Type B pancreatic cell (in vitro differentiated cells): ENCODE data around the gene ADGRL3. TPM values are rescaled to one million over a fixed set of nuclear protein-coding genes. Genes with fewer than 3 reads are reported as not detected.

ENCODE experiments used
- DNase-seq: peaks from one replicate; pipeline ENCODE4 v3.0.0; 2021; ENCODE audit warnings: mixed read lengths; ENCODE audit not compliant: unreplicated experiment; ENCODE audit errors: extremely low spot score
- H3K27ac Mint-ChIP-seq: 2 replicates; pipeline ENCODE4 v1.8.0; 2021; ENCODE audit warnings: mild to moderate bottlenecking, mixed read lengths
- H3K27me3 Mint-ChIP-seq: 2 replicates; pipeline ENCODE4 v1.8.0; 2021; ENCODE audit warnings: mixed read lengths
- H3K36me3 Mint-ChIP-seq: 2 replicates; pipeline ENCODE4 v1.8.0; 2021; ENCODE audit warnings: mixed read lengths
- H3K4me1 Mint-ChIP-seq: one replicate; pipeline ENCODE4 v1.8.0; 2021; ENCODE audit warnings: mixed read lengths; ENCODE audit not compliant: unreplicated experiment
- H3K4me3 Mint-ChIP-seq: 2 replicates; pipeline ENCODE4 v1.8.0; 2021; ENCODE audit warnings: mild to moderate bottlenecking, mixed read lengths
- H3K9me3 Mint-ChIP-seq: 2 replicates; pipeline ENCODE4 v1.8.0; 2021; ENCODE audit warnings: mixed read lengths
- total RNA-seq: library from RNA; stranded (reverse); gene quantifications from 2 replicates; pipeline ENCODE4 v1.2.1, GENCODE V29; 2021; ENCODE audit warnings: low replicate concordance
- TF ChIP-seq, protein P1 (sequence below): fragments of 200-600 bp; sonication (generic); conservative IDR thresholded peaks from 2 replicates; pipeline ENCODE4 v1.5.0; 2021; ENCODE audit warnings: antibody characterized with exemption, mild to moderate bottlenecking

ADGRL3 gene
- total RNA-seq, 1 donor from 2014 or later, result 53.5 TPM

DNA sequence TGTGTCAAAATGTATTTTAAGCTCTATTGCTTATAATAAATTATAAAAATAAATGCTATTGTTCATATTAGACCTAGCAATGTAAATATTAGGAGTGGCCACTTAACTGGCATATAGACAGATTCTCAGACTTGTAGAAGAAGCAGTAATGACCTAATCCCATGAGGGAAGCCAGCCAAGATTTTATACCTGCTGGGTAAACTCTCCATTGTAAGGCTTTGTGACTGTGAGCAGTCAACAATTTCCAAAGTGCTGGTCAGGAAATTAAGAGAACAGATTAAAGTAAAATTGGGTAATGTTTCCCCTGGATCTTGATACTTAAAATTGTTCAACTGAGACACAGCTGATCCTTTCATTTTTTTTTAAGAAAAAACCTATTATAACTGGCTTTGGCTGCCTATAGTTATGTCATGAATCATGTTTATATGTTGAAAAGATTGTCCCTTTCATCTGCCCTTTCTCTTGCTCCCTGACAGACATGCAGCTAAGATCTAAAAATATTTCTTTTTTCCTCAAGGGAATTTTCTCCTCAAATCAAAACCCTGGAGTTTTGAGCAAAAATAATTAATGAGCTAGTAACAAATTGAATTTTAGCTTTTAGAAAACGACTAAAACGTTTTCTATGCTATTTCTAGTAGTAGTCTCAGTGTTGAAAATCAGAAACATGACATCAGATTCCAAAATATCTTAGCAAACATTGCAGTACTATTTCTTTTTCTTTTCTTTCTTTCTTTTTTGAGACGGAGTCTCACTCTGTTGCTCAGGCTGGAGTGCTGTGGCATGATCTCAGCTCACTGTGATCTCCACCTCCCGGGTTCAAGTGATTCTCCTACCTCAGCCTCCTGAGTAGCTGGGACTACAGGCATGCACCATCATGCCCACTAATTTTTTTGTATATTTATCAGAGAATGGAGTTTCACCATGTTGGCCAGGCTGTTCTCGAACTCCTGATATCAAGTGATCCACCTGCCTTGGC, 77.9 kb downstream of the ADGRL3 start:
- TF ChIP-seq, protein P1, sequence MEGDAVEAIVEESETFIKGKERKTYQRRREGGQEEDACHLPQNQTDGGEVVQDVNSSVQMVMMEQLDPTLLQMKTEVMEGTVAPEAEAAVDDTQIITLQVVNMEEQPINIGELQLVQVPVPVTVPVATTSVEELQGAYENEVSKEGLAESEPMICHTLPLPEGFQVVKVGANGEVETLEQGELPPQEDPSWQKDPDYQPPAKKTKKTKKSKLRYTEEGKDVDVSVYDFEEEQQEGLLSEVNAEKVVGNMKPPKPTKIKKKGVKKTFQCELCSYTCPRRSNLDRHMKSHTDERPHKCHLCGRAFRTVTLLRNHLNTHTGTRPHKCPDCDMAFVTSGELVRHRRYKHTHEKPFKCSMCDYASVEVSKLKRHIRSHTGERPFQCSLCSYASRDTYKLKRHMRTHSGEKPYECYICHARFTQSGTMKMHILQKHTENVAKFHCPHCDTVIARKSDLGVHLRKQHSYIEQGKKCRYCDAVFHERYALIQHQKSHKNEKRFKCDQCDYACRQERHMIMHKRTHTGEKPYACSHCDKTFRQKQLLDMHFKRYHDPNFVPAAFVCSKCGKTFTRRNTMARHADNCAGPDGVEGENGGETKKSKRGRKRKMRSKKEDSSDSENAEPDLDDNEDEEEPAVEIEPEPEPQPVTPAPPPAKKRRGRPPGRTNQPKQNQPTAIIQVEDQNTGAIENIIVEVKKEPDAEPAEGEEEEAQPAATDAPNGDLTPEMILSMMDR, result no peak
- Mint-ChIP-seq H3K27me3 (no peaks in the 10 kb centered on the region), H3K9me3 (no peaks in the 10 kb centered on the region), H3K36me3 (no peaks in the 10 kb centered on the region), H3K4me1 (peaks cover 11% of the 10 kb centered on the region), H3K4me3 (no peak overlapping the region), H3K27ac (peak overlapping the region; percentile 27)
- no peak for DNase-seq

DNA sequence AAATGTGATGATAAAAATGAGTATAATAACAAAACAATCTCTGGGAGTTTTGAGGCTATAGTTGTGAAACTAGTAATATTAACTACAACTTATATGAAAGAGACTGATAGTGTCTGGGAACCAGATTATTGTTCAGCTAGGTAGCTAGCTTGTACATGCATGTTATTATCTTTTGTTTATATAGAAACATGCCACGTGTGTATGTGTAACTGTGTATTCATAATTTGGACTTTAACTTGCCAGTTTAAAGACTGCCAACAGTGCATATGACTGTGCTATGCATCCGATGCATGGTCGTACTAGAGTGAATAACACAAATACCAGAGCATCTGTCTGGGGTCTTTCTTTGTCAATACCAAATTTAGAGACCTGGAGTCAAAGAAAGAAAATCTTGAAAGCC, 92.2 kb downstream of the ADGRL3 start:
- Mint-ChIP-seq H3K9me3 (no peaks in the 10 kb centered on the region), H3K36me3 (no peaks in the 10 kb centered on the region), H3K4me3 (no peak overlapping the region), H3K27me3 (no peaks in the 10 kb centered on the region), H3K27ac (no peak overlapping the region), H3K4me1 (peaks cover 23% of the 10 kb centered on the region)
- no peak for DNase-seq
- TF ChIP-seq, protein P1, result no peak

DNA sequence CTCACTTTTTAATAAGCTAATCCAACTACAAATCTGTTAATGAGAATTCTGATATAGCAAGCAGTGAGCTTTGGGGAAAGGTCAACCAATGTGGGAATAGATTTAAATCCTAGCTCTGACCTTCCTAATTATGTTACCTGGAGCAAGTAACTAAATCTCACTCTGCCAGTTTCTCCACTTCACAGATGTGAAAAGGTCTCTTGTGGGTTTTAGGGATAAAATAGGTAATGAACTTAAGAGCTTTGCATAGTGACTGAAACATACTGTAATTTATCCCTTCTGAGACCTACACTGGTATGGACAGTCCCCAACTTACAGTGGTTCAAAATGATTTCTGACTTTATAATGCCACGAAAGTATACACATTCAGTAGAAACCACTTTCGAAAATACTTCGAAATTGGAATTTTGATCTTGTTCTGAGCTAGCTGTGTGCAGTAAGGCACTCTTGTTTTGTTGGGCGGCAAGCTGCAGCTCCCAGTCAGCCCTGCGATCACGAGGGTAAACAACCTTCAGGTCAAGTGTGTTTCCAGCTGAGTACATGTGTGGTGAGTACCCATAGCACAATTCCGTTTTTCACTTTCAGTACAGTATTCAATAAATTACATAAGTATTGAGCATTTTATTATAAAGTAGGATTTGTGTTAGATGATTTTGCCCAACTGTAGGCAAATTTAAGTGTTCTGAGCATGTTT, 93.7 kb downstream of the ADGRL3 start:
- Mint-ChIP-seq H3K4me1 (peaks cover 27% of the 10 kb centered on the region), H3K4me3 (no peak overlapping the region)

DNA sequence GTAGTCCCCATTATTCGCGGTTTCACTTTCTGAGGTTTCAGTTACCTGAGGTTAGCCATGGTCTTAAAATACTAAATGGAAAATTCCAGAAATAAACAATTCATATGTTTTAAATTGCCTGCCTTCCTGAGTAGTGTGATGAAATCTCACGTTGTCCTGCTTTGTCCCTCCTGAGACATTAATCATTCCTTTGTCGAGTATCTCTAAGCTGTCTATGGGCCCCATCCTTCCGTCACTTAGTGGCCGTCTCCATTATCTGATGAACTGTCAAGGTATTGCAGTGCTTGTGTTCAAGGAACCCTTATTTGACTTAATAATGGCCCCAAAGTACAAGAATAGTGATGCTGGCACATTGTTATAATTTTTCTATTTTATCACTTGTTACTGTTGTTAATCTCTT, 94.8 kb downstream of the ADGRL3 start:
- Mint-ChIP-seq H3K9me3 (no peaks in the 10 kb centered on the region), H3K27ac (no peak overlapping the region), H3K4me1 (peaks cover 30% of the 10 kb centered on the region), H3K27me3 (no peaks in the 10 kb centered on the region), H3K36me3 (no peaks in the 10 kb centered on the region), H3K4me3 (no peak overlapping the region)
- TF ChIP-seq, protein P1, result no peak
- no peak for DNase-seq

More for the DNA sequence above, 93.7 kb downstream of the ADGRL3 start:
- H3K36me3 Mint-ChIP-seq, result no peaks in the 10 kb centered on the region
- DNase-seq, result no peak
- no peaks in the 10 kb centered on the region for H3K9me3 Mint-ChIP-seq
- TF ChIP-seq, protein P1, result no peak
- H3K27me3 Mint-ChIP-seq, result no peaks in the 10 kb centered on the region
- H3K27ac Mint-ChIP-seq, result no peak overlapping the region

DNA sequence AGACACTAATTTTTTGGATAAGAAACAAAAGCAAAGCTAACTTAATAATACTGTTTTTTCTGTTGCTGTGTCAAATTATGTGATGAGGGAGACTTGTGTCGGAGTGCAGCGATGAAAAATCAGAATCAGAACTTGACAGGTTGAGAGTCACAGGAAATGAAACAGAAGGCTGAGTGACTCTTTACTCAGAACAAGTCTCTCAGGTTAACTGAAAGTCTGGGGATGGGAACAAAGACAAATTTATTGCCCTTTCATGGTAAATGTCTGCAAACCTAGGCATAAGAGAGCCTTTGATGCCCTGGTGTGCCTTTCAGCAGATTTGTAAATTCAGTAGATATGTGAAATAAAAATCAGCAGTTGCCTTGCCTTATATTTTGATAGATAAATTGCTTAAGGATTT, 96.0 kb downstream of the ADGRL3 start:
- H3K4me1 Mint-ChIP-seq, result peaks cover 30% of the 10 kb centered on the region
- no peak overlapping the region for H3K27ac Mint-ChIP-seq
- no peaks in the 10 kb centered on the region for H3K9me3 Mint-ChIP-seq
- DNase-seq, result no peak
- no peaks in the 10 kb centered on the region for H3K27me3 Mint-ChIP-seq
- peak overlapping the region; percentile 24 for H3K4me3 Mint-ChIP-seq
- TF ChIP-seq, protein P1, result no peak
- no peaks in the 10 kb centered on the region for H3K36me3 Mint-ChIP-seq
